HG03108 (cell line): ENCODE measurements around the gene INCA1.

Experiments used
- ATAC-seq: cut with Tn5 transposase; IDR thresholded peaks from one replicate; pipeline ENCODE4 v1.9.1; 2021; ENCODE audit warnings: moderate library complexity; ENCODE audit not compliant: unreplicated experiment

Gene INCA1

DNA sequence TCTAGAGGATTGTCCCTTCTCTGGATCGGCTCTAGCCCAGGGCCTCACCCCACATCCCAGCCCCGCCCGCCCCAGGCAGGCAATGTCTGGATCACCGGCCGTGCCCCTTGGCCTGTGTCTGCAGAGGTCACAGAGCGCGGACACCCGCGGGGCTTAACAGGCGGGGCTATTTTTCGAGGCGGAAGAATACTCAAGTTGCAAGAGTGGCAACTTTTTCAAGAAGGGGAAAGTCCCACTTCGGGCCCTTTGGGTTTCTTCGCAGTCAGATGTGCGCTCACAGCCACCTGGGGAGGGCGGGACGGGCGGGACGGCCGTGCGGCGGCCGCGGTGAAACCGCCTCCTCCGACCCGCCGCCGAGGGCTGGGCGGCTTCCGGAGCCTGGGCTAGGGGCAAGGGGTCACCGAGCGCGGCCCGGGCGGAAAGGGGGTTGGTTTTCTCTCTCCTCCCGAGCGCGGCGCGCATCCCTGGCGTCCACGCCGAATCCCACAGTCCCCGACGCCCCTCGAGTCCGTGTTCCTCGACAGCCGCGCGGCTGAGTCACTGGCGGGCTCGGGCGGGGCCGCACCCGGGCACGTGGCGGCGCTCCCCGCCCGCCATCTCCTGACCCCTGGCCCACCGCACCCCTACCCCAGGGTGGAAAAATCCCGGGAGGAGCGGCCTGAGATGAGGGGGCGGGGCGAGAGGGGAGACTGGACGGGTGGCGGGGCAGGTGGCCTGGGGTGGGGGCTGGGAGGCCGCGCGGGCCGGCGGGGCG lies 47.8 kb downstream of the INCA1 start:
- no peak for ATAC-seq

DNA sequence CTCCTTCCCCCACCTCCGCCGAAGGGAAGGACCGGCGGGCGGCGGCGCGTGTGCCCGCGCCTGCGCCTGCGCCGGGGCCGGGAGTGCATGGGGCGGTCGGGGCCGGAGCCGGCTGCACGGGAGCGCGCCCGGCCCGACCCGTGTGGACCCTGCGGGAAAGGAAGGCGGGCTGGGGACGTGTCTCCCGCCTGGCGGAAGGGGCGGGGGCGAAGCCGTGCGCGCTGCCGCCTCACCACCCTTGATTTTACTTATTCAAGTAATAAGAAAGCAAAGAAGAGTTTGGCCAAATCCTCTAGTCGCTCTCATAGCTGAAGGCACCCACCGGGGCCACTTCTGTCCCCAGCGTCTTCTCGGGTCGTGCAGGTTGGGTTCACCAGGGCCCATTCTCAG lies 48.4 kb downstream of the INCA1 start:
- peak; percentile 29 for ATAC-seq

- ATAC-seq, result no peak
Measured at GRCh38 chr17:4948166-4948930, 49.0 kb downstream of the INCA1 start, which contains the start of gene PFN1. Gene PFN1, minus strand, starts transcription at chr17:4948530. Its CDS starts 136 bp downstream, at chr17:4948394.

GRCh38 chr17:4947411-4948165 lies 49.7 kb downstream of the INCA1 start:
- ATAC-seq, result no peak

- ATAC-seq, result no peak
Measured at GRCh38 chr17:4947010-4947410, 50.3 kb downstream of the INCA1 start.

GRCh38 chr17:4946312-4946976 lies 50.9 kb downstream of the INCA1 start:
- ATAC-seq, result no peak

DNA sequence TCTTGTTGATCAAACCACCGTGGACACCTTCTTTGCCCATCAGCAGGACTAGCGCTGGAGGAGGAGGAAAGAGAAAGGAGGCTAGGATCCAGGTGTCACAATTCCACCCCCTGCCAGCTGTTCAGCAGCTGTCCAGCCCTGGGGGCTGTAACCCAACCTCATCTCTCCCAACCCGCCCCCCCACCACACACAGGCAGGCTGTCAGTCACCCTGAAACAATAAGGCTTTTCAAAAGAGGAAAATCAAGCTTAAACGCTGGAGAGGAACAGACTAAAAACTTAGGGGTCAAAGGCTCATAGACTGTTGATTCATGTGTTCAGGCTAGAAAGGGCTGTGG lies 51.4 kb downstream of the INCA1 start:
- ATAC-seq, result no peak

- ATAC-seq, result peak; percentile 25
Measured at GRCh38 chr17:4945176-4945943, 52.0 kb downstream of the INCA1 start.

- ATAC-seq, result no peak
Measured at GRCh38 chr17:4944554-4945175, 52.7 kb downstream of the INCA1 start.

DNA sequence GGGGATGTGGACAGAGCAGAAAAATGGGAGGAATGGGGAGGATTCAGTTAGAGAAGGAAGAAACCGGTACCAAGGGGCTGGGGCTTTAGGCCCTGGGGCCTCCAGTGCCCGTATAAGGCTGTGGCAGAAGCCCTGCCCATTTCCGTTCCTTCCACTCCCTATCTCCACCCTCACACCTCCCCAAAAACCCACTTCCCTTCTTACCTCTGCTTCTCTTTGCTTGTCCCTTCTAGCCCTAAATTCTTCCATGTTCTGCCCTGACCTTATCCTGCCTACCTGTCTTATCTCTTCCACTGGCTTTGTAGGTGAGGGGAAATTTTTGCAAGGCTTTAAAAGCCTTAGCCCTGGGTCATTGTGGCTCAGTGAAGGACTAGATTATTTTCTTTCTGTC lies 53.2 kb downstream of the INCA1 start:
- no peak for ATAC-seq

DNA sequence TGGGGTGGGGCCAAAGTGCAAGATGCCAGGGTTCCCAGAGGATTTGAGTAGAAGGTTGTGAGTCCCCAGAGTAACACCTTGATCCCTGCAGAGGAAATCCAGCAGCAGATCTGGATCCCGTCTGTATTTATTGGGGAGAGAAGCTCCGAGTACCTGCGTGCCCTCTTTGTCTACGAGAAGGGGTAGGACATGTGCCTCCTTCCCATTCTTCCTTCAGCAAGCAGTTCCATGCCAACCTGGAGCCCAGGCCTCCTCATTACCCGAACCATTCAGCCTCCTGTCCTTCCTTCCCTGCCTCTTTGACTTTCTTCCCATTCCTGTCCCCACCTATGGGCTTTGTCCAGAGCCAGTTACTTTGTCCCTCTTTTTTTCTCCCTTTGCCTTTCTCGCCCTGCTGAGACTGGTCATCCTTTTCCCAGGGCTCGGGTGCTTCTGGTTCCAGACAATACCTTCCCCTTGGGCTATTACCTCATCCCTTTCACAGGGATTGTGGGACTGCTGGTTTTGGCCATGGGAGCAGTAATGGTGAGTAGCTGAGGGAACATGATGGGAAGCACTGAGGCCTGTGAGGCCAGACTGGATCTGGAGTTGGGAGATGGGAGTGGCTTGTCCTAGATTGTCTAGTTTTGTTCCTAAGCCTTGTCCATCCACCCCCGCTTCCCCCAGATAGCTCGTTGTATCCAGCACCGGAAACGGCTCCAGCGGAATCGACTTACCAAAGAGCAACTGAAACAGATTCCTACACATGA lies 54.4 kb downstream of the INCA1 start:
- ATAC-seq, result no peak

GRCh38 chr17:4941319-4941610 lies 56.1 kb downstream of the INCA1 start:
- ATAC-seq, result no peak

- ATAC-seq, result no peak
Measured at GRCh38 chr17:4940555-4941318, 56.6 kb downstream of the INCA1 start.

DNA sequence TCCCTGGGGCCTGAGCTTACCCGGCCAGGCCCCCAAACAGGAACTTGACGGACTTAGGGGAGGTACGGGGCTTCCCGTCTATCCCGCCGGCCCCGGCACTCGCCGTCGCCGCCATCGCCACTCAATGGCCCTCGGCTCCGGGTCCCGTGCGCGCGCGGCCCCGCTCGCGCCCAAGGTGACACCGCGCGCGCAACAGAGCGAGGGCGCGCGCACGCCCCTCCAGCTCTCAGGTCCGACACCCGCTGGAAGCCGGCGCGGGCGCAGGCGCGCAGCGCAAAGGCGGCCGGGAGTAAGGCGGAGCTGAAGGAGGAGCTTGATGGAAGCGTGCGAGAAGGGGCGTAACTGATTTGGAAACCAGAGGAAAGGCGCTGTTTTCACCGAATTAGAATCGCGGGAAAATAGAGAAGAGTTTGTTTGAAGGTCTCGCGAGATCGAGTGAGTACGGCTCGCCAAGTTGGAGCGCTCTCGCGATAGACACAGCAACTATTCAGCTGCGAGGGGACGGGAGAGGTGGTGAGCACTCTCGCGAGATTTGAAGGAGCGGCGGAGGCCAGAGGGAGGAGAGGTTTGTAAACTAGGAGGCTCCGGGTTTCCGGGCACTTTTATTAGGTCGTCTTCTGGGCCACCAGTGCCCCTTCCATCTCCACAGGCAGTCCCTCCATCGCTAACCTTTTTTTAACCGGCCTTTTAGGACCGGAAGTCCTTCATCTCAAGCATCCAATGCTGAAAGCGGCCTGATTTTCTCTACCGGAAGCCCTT lies 57.3 kb downstream of the INCA1 start, which contains the start of the genes RNF167 and SLC25A11:
Gene RNF167 (plus strand): TSS at position 473 of the 759 bp plus-strand sequence. CDS start 642 bp downstream, outside the sequence.
Gene SLC25A11 (minus strand): TSS at position 251 of the 759 bp plus-strand sequence. CDS start 136 bp downstream, at position 115.
- ATAC-seq, result peak; percentile 73

GRCh38 chr17:4939546-4939795 lies 57.9 kb downstream of the INCA1 start:
- no peak for ATAC-seq

DNA sequence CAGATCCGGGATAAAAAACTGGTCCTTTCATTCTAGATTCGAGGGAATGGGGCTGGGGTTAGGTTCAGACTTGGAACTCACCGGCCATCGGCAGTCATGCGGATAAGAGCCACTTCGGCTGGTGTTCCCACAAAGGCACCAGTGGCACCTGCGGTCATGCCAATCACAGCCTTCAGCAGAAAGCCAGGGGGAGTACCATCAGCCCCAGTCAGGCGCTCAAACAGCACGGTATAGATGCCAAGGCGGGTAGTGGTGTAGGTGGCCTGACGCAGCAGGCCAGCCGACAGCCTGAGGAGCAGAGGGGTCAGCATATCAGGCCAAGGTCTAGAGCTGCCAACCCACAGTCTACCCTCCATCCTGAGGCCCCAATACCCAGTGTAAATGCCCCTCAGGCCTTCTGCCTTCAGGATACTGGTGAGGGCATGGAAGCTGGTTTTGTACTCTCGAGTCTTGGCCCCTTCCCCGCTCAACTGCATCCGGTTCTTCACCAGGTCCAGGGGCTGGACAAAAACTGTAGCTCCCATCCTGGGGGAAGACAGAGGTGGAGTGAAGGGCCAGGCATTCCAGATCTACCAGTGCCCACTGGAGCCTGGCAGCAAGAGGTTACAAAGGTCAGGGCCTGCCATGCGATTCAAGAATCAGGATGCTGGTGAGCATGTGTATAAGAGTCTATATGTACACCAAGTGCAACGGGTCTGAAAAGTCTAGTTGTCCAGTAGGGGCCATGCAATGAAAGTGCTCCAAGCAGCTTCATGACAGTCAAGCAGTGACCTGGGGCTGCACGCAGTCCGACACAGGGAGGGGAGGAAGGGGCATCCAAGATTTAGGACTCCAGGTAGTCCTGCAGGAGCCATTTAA lies 58.4 kb downstream of the INCA1 start:
- no peak for ATAC-seq
